HG03280 (cell line): Measurements from ENCODE around the gene CALY.
"Not testable (repeated sequence)": the region's sequence is repeated elsewhere in the genome, so short reads cannot be mapped to it uniquely, and the experiment has no call there.

Experiments used
- ATAC-seq: cut with Tn5 transposase; IDR thresholded peaks from one replicate; pipeline ENCODE4 v1.9.1; 2021; ENCODE audit warnings: mild to moderate bottlenecking, moderate library complexity; ENCODE audit not compliant: unreplicated experiment

CALY gene

GRCh38 chr10:133334503-133335245, 2.0 kb downstream of the CALY start:
- peak; percentile 28 for ATAC-seq

DNA sequence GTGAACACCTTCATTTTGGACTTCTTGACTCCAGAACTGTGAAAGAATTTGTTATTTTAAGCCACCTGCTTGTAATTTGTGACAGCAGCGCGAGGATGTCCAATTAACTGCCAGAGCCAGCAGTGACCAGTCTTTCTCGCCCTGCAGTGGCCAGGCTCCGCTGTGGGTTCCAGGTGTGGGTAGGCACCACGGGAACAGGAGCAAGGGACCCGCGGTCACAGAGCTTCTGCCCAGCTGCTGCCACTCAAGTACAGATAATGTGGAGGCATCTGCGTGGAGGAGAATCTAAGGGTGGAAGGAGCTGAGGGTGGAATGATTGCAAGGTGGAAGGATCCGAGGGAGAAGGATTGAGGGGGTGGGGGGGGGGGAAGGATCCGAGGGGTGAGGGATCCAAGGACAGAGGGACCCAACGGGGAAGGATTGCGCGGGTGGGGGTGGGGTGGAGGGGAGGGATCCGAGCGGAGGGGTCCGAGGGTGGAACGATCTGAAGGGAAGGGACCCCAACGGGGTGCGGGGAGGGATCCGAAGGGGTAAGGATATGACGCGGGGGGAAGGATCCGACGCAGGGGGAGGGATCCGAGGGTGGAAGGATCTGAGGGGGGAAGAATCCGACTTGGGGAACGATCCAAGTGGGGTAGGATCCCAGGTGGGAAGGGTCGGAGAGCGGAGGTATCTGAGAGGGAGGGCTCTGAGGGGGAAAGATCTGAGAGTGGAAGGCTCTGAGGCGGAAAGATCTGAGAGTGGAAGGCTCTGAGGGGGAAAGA, 3.6 kb downstream of the CALY start:
- no peak for ATAC-seq

GRCh38 chr10:133329491-133330202, 7.0 kb downstream of the CALY start:
- peak; percentile 86 for ATAC-seq

GRCh38 chr10:133328358-133329343, 8.0 kb downstream of the CALY start:
- ATAC-seq: no peak

DNA sequence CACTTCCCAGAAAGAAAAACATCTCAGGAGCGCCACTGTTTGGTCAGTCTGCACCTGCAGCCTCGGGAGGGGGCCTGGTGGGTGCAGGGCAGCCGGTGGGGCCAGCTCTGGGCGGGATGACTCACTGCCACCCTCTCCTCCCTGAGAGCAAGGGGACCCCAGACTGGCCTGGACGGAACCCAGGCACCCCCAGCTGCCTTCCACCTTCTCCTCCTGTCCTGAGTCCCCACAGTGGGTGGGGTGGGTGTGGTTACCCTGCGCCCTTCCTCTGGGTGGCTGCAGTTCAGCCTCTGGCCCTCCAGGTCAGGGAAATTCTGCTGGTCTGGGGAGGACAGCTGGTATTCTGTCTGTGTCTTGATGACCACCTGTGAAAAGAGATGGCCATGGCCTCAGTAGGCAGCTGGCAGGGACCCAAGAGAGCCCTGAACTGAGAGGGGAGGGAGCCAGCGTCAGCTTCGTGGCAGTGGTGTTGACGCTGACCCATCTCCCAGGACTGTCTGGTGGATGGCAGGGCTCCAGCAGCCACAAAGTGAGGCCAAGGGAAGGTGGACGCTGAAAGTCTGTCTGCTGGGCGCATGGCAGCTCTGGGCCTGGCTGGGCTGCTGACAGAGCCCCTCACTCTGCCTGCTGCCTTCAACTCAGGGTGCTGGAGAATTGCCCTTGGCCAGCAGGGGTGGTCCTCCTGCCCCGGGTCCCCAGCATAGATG, 8.9 kb downstream of the CALY start:
- no peak for ATAC-seq

GRCh38 chr10:133326745-133327650, 9.7 kb downstream of the CALY start:
- no peak for ATAC-seq

DNA sequence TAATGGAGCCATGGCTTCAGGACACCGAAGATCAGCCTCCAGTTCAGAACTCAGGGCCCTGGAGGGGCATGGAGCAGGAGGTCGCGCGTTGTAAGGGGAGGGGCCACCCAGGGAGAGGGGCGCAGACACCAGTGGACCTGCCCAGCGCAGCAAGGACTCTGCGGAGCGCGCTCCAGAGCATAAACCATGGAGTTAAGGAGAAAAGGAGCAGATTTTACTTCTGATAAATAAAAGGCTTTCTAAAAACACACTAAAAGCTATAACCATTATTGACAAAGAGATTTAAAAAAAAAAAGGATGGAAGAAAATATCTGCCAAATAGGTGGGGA, 10.5 kb downstream of the CALY start:
- no peak for ATAC-seq

DNA sequence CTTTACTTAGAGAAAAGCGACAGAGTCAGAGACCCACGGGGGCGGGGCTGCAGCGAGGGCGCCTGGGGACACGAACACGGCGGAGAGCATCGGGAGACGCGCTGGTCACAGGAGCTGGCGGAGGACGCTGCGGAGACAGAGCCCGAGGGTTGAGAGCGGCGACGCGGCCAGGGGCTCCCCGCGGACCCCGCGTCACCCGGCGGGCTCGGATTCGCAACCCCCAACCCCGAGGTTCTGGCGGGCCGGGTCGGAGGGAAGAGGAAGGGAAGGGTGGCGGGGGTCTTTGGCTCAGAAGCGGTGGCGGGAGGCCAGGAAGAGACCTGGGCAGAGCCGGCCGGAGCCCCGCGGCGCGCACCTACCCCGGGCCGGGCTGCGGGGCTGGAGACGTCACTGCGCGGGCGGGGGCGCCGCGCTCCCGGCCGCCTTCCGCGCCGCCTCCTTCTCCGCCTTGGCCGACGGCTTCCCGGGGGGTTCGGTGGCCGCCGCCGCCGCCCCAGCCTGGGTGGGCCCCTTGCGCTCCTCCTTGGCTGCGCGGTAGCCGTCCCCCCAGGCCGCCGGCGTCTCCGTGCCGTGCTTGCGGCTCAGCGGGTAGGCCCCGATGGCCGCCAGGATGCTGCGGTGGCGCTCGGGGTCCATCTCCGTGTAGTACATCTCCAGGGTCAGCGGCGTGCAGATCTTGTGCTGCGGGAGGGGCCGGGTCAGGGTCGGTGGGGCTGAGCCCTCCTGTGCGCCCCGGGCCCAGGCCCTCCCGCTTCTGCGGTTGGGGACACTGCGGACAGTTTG, 11.1 kb downstream of the CALY start:
- no peak for ATAC-seq

DNA sequence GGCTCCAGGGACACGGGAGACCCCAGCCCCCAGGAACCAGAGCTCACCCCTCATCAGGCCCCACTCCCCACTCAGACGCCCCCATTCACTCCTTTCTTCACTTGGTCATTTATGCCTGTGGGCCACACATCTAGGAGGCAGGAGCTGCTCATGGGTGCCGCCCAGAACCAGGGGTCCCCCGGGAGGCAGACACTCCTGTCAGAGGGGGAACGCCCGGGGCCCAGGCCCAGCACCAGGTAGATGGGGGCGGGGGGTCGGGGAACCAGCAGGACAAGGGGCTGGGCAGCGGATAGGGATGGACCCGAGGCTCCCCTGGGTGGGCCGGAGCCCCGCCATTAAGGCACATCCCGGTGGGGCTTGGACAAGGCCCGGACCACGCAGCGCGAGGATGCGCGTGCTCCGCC, 11.8 kb downstream of the CALY start:
- ATAC-seq: no peak

DNA sequence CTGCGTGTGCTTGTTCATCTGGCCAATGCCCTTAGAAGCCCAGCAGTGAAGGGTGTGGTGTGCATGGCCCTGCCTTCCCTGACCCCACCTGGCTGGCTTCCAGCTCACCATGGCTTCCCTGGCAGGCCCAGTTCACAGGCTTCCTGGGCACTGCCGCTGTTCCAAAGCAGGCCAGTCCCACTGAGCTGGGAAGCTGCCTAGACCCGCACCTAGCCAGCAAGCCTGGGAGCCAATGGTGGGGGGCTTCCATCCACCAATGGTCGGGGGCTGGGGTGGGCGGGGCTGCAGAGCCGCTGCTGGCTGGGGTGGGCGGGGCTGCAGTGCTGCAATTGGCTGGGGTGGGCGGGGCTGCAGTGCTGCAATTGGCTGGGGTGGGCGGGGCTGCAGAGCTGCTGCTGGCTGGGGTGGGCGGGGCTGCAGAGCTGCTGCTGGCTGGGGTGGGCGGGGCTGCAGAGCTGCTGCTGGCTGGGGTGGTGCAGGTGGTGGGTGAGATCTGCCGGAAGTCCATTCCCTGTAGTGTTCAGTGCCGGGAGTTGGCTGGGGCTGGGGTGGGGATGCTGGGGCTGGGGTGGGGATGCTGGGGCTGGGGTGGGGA, 12.4 kb downstream of the CALY start:
- ATAC-seq: peak; percentile 53

- ATAC-seq: not testable (repeated sequence)
These were observed 14.5 kb downstream of the CALY start for GRCh38 chr10:133322064-133322709.

GRCh38 chr10:133320852-133321422, 15.8 kb downstream of the CALY start:
- not testable (repeated sequence) for ATAC-seq

DNA sequence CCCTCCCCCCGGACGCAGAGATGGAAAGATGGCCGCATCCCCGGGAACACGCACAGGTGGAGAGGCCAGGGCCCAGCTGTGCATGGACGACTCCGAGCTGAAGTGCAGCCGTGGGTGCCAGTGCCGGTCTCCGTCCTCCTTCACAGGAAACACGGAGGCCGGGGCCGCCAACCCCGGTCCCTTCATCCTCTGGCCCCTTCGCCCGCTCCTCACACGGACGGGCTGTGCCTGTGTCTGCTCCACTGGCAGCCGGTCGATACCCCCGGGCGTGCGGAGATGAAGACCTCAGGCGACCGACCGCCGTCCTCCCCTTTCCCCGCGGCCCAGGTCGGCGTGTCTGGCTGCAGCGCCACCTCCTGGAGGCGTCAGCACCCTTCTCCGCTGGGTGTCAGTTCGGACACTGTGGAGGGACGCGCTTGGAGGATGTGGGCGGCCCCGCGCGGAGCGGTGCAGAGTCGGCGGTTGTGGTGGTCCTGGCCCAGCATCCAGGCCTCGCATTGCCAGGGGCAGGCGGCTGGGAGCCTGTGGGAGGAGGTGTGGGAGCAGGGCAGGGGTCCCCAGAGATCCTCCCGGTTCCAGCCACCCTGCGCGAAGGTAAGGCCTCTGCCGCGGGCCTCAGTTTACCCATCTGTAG, 18.1 kb downstream of the CALY start:
- ATAC-seq: peak; percentile 80

GRCh38 chr10:133316732-133317131, 20.0 kb downstream of the CALY start:
- ATAC-seq: no peak

DNA sequence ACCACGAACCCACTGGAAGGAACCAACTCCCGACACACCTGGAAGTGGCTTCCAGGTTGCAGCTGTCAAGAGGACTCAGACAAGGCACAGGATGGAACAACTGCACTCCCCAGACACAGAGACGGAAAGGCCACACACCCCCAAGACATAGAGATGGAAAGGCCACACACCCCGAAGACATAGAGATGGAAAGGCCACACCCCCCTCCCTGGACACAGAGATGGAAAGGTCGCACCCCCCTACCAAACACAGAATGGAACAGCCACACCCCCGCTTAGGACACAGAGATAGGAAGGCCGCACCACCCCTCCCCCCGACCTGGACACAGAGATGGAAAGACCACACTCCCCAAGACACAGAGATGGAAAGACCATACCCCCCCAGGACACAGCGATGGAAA, 20.4 kb downstream of the CALY start:
- ATAC-seq: no peak

DNA sequence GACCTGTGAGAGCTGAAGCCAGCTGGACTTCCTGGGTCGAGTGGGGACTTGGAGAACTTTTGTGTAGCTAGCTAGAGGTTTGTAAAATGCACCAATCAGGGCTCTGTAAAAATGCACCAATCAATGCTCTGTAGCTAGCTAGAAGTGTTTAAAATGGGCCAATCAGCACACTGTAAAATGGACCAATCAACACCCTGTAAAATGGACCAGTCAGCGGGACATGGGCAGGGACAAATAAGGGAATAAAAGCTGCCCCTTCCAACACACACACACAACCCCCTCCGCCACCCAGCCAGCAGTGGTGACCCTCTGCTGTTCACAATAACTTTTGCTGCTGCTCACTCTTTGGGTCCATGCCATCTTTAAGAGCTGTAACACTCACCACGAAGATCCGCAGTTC, 20.8 kb downstream of the CALY start:
- no peak for ATAC-seq

- no peak for ATAC-seq
These were observed 21.8 kb downstream of the CALY start for GRCh38 chr10:133314911-133315310.
